ENCODE measurements around the gene ABHD17A.

Gene ABHD17A

DNA sequence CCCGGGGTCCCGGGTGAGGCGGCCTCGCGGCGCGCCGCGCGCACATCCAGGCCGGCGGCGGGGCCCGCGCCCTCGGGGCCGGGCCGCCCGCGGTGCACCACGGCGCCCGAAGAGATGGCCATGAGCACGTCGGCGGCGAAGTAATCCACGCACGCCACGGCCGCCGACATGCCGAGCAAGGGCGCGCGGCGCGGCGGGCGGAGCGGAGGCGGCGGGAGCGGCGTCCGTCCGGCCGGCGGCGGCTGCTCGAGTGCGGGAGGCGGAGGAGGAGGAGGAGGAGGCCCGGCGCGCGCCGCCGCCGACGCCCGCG is 22.0 kb downstream of the ABHD17A start, which contains the start of gene KLF16:
Gene KLF16, minus strand, starts transcription at position 252 of the 310 bp plus-strand sequence. Its CDS starts 82 bp downstream, at position 170.
- no peak for DNase-seq

DNA sequence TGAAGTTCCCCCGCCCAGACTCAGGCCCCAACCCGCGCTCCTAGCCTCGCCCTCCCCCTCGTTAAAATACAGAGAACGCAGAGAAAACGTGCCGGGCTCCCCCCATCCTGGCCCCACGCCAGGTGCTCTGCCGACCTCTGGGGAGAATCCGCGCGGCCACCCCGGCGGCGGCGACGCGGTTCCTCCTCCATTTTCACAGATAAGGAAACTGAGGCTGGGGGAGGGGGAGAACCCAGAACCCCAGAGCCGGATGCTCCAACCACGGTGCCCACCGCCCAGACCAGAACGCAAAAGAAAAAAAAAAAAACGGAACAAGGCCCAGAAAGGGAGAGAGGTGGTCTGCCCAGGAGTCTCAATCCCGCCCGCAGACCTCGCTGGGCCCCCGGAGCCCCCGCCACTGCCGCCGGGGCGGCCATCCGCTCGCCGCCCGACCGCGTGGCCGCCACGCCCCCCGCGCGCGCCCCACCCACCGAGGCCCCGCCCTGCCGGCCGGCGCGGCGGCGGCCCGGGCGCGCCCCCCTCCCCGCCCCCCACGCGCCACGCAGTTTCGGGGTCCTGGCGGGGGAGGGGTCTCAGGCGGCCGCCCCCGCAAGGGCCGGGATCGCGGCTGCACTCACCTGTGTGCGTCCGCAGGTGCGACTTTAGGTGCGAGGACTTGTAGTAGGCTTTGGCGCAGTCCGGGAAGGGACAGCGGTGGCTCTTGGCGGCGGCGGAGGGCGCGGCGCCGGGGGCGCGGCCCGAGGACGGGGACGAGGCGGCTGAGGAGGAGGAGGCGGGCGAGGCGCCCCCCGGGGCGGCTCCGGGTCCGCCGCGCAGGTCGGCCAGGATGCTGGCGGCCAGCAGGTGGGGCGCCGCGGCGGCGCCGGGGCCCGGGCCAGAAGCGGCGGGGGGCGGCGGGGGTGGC is 22.6 kb downstream of the ABHD17A start:
- DNase-seq: peak; percentile 66

DNA sequence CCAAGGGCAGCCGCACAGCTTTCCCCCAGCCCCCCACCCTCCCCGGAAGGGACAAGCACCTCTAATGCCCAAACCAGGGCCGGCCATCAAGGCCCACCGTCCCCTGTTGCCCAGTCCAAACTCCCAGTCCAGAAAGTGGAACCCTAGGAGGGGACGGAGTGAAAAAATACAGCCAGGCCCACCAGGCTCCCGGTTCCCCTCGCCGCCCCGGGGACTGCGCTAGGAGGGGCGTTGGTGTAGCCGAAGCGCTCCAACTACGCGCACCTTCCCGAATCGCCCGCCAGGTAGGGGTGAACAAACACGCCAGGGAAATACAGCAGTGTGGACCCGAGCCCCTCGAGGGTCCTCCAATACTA is 23.2 kb downstream of the ABHD17A start:
- no peak for DNase-seq

DNA sequence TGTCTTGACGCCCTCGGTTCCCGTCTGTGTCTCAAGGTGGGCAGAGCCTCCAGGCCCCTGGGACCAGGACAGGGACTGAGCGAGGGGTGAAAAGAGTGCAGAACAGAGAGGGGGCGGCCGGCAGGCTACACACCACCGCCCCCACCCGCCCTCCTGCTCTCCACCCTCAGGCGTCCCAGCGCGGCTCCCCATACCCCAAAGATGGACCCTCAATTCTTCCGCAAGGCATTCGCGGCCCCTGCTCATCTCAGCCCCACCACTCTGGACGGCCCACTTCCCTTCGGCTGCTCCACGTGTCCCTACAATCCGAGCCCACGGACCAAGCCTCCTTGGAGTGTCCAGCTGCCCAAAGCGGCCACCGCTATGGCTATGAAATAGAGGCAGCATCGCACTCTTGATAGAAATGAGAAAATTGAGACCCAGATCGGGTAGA is 23.7 kb downstream of the ABHD17A start:
- DNase-seq: no peak

DNA sequence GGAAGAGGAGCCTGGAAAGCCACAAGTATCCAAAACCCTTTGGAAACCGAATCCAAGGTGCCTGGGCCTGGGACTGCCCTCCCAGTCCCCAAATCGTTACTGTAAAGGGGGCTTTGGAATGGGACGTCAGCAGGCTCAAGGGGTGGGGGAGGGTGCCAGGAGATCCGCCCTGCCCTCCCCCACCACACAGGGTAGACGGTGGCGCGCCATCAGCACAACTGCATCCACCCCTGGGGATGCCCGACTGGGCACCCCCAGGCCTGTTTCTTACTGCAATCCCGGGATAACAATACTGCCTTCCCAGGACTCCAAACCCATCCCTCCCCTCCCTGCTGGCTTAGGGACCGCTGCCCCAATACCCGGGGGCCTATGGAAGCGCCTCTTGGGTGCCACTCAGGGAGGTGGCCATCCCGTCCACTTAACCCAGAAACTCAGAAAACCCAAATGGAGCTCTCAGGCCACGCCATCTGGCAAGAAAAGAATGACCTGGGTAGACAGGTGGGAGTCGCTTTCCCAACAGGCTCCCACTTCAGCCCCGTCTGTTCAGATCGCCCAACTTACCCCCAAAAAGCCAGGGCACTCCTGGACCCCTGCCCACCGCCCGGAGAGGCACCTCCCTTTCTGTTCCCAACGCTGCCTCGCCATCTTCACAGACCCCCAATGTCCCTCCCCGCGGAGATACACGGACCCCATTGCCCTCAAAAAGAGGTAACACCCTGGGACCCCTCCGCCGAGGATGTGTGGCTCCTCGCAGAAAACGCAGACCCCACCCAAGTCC is 24.3 kb downstream of the ABHD17A start:
- no peak for DNase-seq

GRCh38 chr19:1860042-1860775 is 25.1 kb downstream of the ABHD17A start:
- DNase-seq: peak; percentile 60

DNA sequence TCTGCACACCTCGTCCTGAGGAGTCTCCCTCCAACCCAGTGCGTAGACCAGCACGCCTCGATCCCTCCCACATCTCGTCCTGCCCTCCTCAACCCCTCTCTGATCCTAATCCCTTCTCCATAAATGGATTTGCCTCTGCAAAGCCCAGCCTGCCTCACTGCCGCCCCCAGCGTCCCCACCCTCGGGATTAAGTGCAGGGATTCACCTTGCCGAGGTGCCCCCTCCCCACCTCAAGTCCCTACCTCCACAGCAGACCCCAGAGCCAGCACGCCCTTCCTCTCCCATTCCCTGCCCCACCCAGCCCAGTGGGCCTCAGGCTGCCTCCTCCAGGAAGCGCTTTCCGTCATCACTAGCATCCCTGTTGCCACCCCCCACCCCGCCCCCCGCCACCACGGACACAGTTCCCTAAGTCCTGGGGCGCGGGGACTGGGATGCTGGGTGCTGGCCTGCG is 25.9 kb downstream of the ABHD17A start:
- no peak for DNase-seq

DNA sequence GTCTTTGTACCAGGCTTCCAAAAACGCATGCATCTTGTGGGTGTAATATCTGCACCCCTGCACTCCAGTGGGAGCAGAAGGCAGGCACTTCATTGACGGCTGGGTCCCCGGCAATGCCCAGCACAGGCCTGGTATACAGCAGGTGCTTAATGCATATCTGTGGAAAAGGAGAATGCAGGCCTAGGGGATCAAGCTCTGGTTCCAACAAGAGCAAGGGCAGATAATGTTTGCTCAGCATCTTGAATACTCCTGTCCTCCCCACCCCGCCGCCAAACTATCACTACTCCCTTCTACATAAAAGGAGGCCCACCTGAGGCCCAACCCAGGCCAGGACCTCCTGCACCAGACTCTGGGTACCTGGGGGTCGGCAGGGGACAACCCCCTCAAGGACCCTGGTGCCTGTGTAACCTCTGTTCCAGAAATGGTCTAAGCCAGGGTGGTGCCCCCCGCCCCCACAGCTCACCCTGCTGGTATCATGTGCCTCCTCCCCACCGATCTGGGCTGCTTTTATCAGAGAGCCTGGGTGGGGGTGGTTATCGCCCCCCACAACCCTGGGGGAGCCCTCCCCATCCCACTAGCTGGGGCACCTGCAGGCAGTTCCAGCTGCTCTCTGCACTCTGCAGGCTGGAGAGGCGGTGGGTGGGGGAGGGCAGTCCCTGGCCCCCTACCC is 26.7 kb downstream of the ABHD17A start:
- DNase-seq: no peak

DNA sequence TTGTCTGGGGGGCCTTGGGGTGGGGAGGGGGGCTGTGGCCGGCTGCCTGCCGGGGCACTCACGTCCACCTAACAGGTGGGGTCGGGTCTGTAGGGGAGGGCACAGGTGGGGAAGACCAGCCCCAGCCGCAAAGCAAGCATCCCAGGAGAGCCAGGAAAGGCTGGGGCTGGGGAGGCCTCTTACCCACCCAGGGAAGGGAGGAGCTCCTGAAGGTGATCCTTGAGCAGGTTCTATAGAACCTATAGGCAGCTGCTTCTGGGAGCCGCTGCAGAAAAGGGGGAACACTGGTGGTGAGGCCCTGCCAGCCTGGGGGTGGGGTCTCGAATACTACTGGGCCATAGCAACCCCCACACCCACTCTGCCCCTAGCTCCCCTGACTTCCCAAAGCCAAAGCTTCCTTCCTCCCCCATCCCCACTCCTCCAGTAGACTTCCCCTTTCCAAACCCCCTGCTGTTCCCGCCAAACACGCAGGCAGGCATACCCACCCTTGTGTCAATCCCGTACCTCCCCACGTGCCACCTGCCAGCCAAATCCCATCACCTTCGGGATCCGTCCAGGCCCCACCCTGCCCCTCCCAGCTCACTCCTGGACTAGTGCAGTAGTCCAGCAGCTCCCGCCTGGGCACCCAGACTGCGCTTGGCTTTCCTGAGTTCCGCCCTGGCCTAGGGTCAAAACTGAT is 27.5 kb downstream of the ABHD17A start:
- DNase-seq: no peak

DNA sequence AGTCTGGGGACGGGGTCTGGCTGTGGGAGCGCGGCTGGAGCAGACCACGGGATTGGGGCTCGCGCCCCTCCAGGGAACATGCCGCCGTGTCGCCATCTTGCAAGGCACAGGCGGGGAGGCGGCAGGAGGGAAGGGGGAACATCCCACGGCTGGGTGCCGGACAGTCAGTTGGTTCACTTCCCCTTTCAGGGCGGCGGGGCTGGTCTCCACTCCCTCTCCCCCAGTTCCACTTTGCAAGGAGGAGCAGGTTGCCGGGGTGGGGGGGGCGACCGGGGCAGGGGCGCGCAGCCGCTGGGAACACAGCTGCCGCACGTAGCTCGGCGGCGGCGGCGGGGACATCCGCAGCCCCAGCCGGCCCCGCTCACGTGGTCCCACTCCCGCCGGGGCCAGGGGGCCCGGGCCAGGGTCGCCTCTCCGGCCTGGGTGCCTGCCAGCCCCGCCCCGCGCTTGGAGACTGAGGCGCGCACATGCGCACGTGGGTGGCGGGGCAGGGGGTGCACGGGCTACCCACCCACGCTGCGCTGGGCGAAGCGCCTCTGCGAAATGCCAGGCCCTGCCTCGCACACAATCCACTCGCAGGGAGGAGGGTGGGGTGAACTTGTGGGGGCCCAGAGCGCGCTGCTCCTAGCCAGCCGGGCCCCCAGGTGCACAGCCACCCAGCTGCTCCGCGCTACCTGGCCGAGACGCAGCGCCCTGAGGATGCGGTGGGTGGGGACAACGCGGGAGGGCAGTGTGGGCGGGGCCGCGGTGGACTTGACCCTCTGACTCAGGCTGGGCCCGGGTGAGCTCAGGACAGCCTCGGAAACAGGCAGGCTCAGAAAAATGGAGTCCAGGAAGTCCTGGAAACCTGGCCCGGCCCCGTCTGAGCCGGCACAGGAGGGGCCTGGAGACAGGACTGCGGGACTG is 28.3 kb downstream of the ABHD17A start:
- DNase-seq: peak; percentile 68

GRCh38 chr19:1856345-1856697 is 29.0 kb downstream of the ABHD17A start:
- DNase-seq: no peak

DNA sequence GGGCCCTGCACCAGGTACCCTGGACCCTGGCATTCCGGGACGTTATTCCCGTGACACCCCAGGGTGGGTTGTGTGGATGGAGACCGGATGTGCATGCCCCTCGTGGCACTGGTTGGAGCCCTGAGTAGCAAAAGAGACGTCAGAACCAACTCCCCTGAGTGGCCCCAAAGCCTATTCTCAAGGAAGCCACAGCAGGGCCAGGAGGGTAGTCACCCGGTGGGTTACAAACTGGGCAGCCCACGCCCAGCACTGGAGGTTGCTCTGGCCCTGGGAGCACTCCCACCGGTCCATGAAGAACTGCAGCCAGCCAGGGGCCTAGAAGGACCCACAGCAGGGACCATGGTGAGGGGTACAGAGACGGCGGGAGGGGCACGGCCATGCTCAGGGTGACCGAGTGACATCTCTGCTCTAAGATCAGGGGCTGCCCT is 29.5 kb downstream of the ABHD17A start:
- peak; percentile 64 for DNase-seq

DNA sequence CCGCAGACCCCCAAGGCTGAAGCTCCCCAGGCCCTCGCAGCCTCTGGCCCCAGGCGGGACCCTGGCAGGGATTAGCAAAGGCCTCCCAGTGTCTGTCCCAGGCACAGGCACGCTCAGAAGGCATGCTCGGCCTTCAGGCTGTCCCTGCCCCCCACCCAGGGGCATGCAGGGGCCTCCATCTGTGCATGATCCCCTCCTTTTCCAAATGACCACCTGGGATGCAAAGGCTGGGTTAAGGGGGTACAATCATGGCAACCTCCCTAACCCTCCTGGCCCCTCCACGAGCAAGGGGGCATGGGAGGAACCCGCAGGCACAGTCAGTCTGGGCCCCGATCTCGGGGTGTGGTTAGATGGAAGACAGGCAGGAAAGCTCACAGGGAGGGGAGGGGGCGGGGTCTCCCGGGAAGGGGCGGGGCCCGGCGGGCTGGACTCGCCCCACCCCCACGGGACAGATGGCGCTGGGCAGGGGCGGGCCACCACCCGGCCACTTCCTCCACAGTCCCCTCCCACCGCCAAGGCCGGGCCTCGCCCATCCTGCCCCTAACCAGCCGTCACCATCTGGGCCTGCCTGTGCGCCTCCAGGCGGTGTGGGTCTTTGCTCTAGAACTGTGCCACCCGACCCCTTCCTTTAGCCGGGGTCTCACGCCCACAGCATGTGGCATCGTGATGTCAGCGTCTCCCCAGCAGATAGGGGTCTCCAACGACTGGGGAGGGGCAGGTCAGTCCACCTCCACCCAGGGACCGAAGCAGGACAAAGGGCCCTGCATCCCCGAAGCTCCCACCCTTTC is 30.1 kb downstream of the ABHD17A start:
- DNase-seq: peak; percentile 96

DNA sequence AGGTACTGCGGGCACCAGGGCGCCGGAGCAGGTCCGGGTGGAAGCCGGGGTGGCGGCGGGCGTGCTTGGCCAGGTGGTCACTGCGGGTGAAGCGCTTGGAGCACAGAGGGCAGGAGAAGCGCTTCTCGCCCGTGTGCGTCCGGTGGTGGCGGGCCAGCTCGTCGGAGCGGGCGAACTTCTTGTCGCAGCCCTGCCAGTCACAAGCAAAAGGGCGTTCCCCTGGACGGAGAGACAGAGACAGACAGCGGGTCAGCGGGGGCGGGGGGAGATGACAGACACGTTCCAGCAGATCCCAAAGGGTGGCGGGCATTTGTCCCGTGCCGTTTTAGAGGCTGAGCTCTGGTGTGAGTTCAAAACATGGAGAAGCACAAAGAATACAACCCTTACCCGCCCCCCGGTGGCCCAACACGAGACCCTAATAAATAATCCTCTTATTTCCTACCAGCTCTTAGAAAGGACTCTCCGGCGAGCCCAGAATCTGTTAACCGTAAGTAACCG is 30.7 kb downstream of the ABHD17A start:
- DNase-seq: no peak

DNA sequence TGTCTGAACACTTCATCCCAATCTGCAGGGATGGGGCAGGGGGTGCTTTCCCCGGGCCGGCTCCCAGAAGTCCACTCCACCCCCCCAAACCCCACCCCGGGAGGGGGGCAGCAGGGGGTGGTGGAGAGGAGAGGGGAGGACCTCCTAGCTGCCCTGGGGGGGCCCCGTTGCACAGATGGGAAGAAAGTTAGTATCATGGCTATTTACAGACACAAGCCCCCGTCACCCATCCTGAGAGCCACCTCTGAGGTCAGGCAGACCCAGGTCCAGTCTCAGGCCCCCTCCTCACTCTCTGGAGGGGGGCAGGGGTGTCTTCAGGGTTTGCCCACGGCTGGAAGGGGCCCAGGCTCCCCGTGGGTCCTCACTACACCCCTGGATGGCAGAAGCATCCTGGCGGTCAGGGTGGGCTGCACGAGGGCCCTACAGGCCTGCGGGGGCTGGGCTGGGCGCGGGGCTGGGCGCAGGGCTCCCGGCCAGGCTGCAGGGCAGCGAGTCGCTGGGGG is 31.2 kb downstream of the ABHD17A start:
- no peak for DNase-seq

DNA sequence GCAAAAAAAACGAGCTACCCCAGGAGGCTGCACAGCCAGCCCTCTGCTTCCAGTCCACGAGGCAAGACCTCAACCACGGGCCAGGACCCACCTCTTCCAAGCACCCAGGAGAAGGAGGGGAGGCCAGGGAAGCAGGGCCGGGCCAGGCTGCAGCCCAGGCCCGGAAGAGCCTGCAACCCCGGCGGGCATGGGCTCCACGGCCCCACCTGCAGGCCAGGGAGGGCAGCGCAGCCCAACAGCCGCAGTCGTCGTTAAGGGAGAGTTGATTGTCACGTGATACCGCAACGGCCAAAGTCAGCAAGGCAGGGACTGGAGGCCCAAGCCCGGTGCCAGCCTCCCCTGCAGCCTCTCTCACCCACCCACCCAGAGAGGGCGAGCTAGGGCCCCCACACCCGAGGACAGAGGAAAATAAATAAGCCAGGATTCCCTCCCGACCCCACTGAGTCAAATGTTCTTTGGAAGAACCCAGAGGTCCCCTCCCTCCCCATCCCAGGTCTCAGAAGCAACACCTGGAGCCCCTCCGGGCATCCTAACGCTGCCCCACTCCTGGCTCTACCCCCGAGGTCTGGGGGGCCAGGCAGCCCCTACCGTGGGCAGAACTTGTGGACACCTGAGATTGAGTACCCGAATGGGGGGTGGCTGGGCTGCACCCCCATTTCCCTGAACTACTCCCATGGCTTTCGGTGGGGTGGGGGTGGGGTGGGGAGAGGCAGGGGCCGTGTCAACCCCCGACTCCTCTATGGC is 31.8 kb downstream of the ABHD17A start:
- peak; percentile 93 for DNase-seq

GRCh38 chr19:1852581-1853128 is 32.6 kb downstream of the ABHD17A start:
- no peak for DNase-seq
